Cardiac muscle cell (in vitro differentiated cells and primary cell): ENCODE data around the gene PKP3. TPM values are rescaled to one million over a fixed set of nuclear protein-coding genes. Genes with fewer than 3 reads are reported as not detected.

Experiments
- DNase-seq, 2 donors: peaks; one replicate each; pipeline versions ENCODE4 v3.0.0 to v3.0.0-alpha.2; 2010 to 2017; ENCODE audit warnings: low read depth in 1 of 2, low spot score in 1 of 2
- H3K27ac ChIP-seq: fragments of 200-600 bp; sonication (generic); 2 replicates; pipeline ENCODE4 v1.5.1; 2016
- H3K27me3 ChIP-seq: fragments of 200-600 bp; sonication (generic); 2 replicates; pipeline ENCODE4 v1.6.0; 2016; ENCODE audit warnings: control low read depth
- H3K36me3 ChIP-seq: fragments of 200-600 bp; sonication (generic); 2 replicates; pipeline ENCODE4 v1.5.1; 2016; ENCODE audit warnings: control low read depth
- H3K4me1 ChIP-seq: fragments of 200-600 bp; sonication (generic); 2 replicates; pipeline ENCODE4 v1.8.1; 2017; ENCODE audit warnings: low read depth, mild to moderate bottlenecking, mixed run types
- H3K4me3 ChIP-seq: fragments of 200-600 bp; sonication (generic); 2 replicates; pipeline ENCODE4 v1.5.1; 2016; ENCODE audit warnings: mild to moderate bottlenecking
- H3K9me3 ChIP-seq: fragments of 200-600 bp; sonication (generic); 2 replicates; pipeline ENCODE4 v1.5.1; 2017; ENCODE audit warnings: low read depth, mild to moderate bottlenecking, control low read depth
- CTCF ChIP-seq: IDR thresholded peaks from 2 replicates; pipeline ENCODE4 v1.5.1; 2012; ENCODE audit warnings: low read depth, mild to moderate bottlenecking, low read length
- polyA plus RNA-seq: library from polyadenylated mRNA; unstranded; fragments of >200 nt; fragmentation: Nextera tagmentation; extraction: Ambion mirVana; gene quantifications from 2 replicates; pipeline ENCODE4 v1.2.1, GENCODE V29; 2016
- total RNA-seq: library from RNA; depleted of rRNA; stranded (reverse); fragments of >200 nt; gene quantifications from 2 replicates; pipeline ENCODE4 v1.2.3, GENCODE V29; 2016

PKP3 gene
- total and polyA plus RNA-seq, 2 experiments from 2014 or later = 0.09 to 0.57 TPM

GRCh38 chr11:376531-377173, 17.4 kb upstream of the PKP3 start:
- H3K27ac ChIP-seq = no peak overlapping the region
- no peaks in the 10 kb centered on the region for H3K9me3 ChIP-seq
- H3K4me1 ChIP-seq = no peaks in the 10 kb centered on the region
- no peak for DNase-seq
- H3K36me3 ChIP-seq = peaks cover 3% of the 10 kb centered on the region
- H3K27me3 ChIP-seq = no peaks in the 10 kb centered on the region
- no peak overlapping the region for H3K4me3 ChIP-seq
- TF ChIP-seq CTCF = no peak

- Histone ChIP-seq H3K27me3 (no peaks in the 10 kb centered on the region), H3K9me3 (no peaks in the 10 kb centered on the region), H3K36me3 (peaks cover 3% of the 10 kb centered on the region), H3K27ac (no peak overlapping the region), H3K4me3 (no peak overlapping the region), H3K4me1 (no peaks in the 10 kb centered on the region)
- no peak for DNase-seq
- no peak for TF ChIP-seq CTCF
Observed at GRCh38 chr11:377174-377865, 16.7 kb upstream of the PKP3 start.

- TF ChIP-seq CTCF = no peak
- H3K27me3 ChIP-seq = no peaks in the 10 kb centered on the region
- H3K36me3 ChIP-seq = peaks cover 3% of the 10 kb centered on the region
- DNase-seq = no peak
- H3K4me1 ChIP-seq = no peaks in the 10 kb centered on the region
- H3K9me3 ChIP-seq = no peaks in the 10 kb centered on the region
- no peak overlapping the region for H3K4me3 ChIP-seq
- no peak overlapping the region for H3K27ac ChIP-seq
Observed at GRCh38 chr11:377883-378500, 16.0 kb upstream of the PKP3 start.

GRCh38 chr11:379205-380094, 14.6 kb upstream of the PKP3 start:
- Histone ChIP-seq H3K9me3 (no peaks in the 10 kb centered on the region), H3K4me1 (no peaks in the 10 kb centered on the region), H3K4me3 (no peak overlapping the region), H3K36me3 (no peaks in the 10 kb centered on the region), H3K27me3 (no peaks in the 10 kb centered on the region), H3K27ac (no peak overlapping the region)
- no peak for TF ChIP-seq CTCF
- no peak for DNase-seq

GRCh38 chr11:380095-380480, 13.9 kb upstream of the PKP3 start:
- no peak for TF ChIP-seq CTCF
- Histone ChIP-seq H3K9me3 (no peaks in the 10 kb centered on the region), H3K36me3 (no peaks in the 10 kb centered on the region), H3K27ac (no peak overlapping the region), H3K27me3 (no peaks in the 10 kb centered on the region), H3K4me1 (no peaks in the 10 kb centered on the region), H3K4me3 (no peak overlapping the region)
- no peak for DNase-seq
